Measurements from ENCODE around the gene VPS8. TPM values are rescaled to one million over a fixed set of nuclear protein-coding genes. Genes with fewer than 3 reads are reported as not detected.

The VPS8 gene
- total and polyA plus RNA-seq, 4 donors = 6.8 to 108 (median 38.0) TPM

DNA sequence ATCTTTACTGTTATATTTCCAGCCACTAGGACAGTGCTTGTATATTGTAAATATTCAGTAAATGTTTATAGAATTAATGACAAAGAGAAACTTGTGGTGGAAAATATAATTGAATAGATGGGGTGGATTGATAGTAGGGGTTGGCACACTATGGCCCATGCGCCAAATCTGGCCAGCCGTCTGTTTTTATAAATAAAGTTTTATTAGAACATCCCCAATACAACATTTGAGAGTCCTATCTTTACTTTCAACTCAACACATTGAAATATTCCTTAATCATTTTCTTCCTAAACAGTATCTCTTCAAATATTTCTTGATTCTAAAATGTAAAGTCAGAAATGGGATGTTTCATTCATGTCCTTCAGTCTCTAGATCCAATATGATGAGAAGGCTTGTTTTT lies 45.1 kb downstream of the VPS8 start:
- H3K9me3 ChIP-seq (ENCODE audit: control insufficient read depth, low read length) = no peaks in the 10 kb centered on the region
- H3K4me1 ChIP-seq (ENCODE audit: control insufficient read depth in 1 of 2, insufficient read depth in 2 of 2, low read length in 2 of 2) = no peaks in the 10 kb centered on the region
- WGBS, 2 donors = 96 to 99% methylated on average over 2 of the region's 2 CpGs
- no peak for DNase-seq
- H3K36me3 ChIP-seq (ENCODE audit: control insufficient read depth in 1 of 2, insufficient read depth in 2 of 2, low read length in 1 of 2) = peaks cover 6 to 9% of the 10 kb centered on the region in 2 donors
- no peak overlapping the region for H3K27ac ChIP-seq (ENCODE audit: low read depth in 1 of 2, low read length in 2 of 2)
- intact Hi-C loops (cut with DNase I) = no loop called here
- no peak overlapping the region for H3K4me3 ChIP-seq (ENCODE audit: low read length in 2 of 2)
- H3K27me3 ChIP-seq (ENCODE audit: control insufficient read depth in 1 of 2, insufficient read depth in 2 of 2, low read length in 1 of 2) = no peaks in the 10 kb centered on the region
- no peak for ATAC-seq (ENCODE audit: low FRiP score)

DNA sequence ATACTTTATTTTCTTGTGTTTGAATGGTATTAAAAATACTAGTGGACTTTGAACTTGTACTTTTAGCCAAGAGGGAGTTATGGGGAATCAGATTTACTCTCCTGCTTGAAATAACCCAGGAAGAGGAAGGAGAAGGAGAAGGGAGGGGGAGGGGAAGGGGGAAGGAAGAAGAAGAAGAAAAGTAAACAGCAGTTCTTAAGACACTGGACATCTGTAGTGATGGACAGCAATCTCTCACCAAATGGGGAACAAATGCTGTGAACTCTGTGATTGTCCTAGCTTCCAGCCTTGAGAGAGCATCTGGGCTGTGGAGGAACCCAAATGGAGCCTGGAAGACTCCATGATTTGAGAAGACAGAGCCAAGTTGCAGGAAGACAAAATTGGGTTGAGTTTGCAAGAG lies 52.0 kb downstream of the VPS8 start:
- Histone ChIP-seq H3K36me3 (ENCODE audit: control insufficient read depth in 1 of 2, insufficient read depth in 2 of 2, low read length in 1 of 2) (peaks cover 3 to 4% of the 10 kb centered on the region in 2 donors), H3K4me3 (ENCODE audit: low read length in 2 of 2) (no peak overlapping the region), H3K27me3 (ENCODE audit: control insufficient read depth in 1 of 2, insufficient read depth in 2 of 2, low read length in 1 of 2) (no peaks in the 10 kb centered on the region), H3K27ac (ENCODE audit: low read depth in 1 of 2, low read length in 2 of 2) (no peak overlapping the region), H3K9me3 (ENCODE audit: control insufficient read depth, low read length) (no peaks in the 10 kb centered on the region), H3K4me1 (ENCODE audit: control insufficient read depth in 1 of 2, insufficient read depth in 2 of 2, low read length in 2 of 2) (no peaks in the 10 kb centered on the region)
- ATAC-seq (ENCODE audit: low FRiP score) = no peak
- intact Hi-C loops (cut with DNase I) = no loop called here
- DNase-seq = no peak

GRCh38 chr3:184868477-184868876 lies 56.5 kb downstream of the VPS8 start:
- DNase-seq (no peak), ATAC-seq (ENCODE audit: low FRiP score) (no peak)
- Histone ChIP-seq H3K4me3 (ENCODE audit: low read length in 2 of 2) (no peak overlapping the region), H3K27me3 (ENCODE audit: control insufficient read depth in 1 of 2, insufficient read depth in 2 of 2, low read length in 1 of 2) (no peaks in the 10 kb centered on the region), H3K27ac (ENCODE audit: low read depth in 1 of 2, low read length in 2 of 2) (no peak overlapping the region), H3K4me1 (ENCODE audit: control insufficient read depth in 1 of 2, insufficient read depth in 2 of 2, low read length in 2 of 2) (no peaks in the 10 kb centered on the region), H3K36me3 (ENCODE audit: control insufficient read depth in 1 of 2, insufficient read depth in 2 of 2, low read length in 1 of 2) (peaks cover 3 to 5% of the 10 kb centered on the region in 2 donors), H3K9me3 (ENCODE audit: control insufficient read depth, low read length) (no peaks in the 10 kb centered on the region)
- 67 to 71% methylated on average over 2 of the region's 2 CpGs for WGBS, 2 donors
- intact Hi-C loops (cut with DNase I) = no loop called here

DNA sequence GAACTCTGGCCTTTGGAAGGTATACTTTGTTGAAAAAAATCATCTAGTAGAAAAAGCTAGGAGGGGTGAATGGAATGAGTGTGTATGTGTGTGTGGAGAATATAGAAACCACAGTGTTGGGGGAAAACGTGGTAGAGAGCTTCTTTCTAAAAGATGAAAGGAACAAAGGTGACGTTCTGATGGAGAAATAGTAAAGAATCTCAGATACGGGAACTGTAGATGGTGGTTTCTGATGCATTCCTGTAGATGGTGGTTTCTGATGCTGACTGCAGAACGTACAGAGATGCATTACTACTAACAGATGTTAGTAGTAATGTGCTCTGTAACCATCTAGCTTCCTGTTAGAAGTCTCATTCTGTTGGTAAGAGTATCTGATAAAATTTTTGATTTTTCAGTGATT lies 60.2 kb downstream of the VPS8 start:
- H3K36me3 ChIP-seq (ENCODE audit: control insufficient read depth in 1 of 2, insufficient read depth in 2 of 2, low read length in 1 of 2) = peaks cover 5 to 7% of the 10 kb centered on the region in 2 donors
- intact Hi-C loops (cut with DNase I) = no loop called here
- no peak for ATAC-seq (ENCODE audit: low FRiP score)

GRCh38 chr3:184873141-184873540 lies 61.2 kb downstream of the VPS8 start:
- Histone ChIP-seq H3K36me3 (ENCODE audit: control insufficient read depth in 1 of 2, insufficient read depth in 2 of 2, low read length in 1 of 2) (peaks cover 5 to 7% of the 10 kb centered on the region in 2 donors), H3K9me3 (ENCODE audit: control insufficient read depth, low read length) (no peaks in the 10 kb centered on the region), H3K27ac (ENCODE audit: low read depth in 1 of 2, low read length in 2 of 2) (no peak overlapping the region)

More for the DNA sequence above, 60.2 kb downstream of the VPS8 start:
- 71 to 73% methylated on average over 4 of the region's 4 CpGs for WGBS, 2 donors
- H3K4me3 ChIP-seq (ENCODE audit: low read length in 2 of 2) = no peak overlapping the region
- no peaks in the 10 kb centered on the region for H3K4me1 ChIP-seq (ENCODE audit: control insufficient read depth in 1 of 2, insufficient read depth in 2 of 2, low read length in 2 of 2)
- no peak overlapping the region for H3K27ac ChIP-seq (ENCODE audit: low read depth in 1 of 2, low read length in 2 of 2)
- DNase-seq = no peak
- no peaks in the 10 kb centered on the region for H3K9me3 ChIP-seq (ENCODE audit: control insufficient read depth, low read length)
- no peaks in the 10 kb centered on the region for H3K27me3 ChIP-seq (ENCODE audit: control insufficient read depth in 1 of 2, insufficient read depth in 2 of 2, low read length in 1 of 2)

DNA sequence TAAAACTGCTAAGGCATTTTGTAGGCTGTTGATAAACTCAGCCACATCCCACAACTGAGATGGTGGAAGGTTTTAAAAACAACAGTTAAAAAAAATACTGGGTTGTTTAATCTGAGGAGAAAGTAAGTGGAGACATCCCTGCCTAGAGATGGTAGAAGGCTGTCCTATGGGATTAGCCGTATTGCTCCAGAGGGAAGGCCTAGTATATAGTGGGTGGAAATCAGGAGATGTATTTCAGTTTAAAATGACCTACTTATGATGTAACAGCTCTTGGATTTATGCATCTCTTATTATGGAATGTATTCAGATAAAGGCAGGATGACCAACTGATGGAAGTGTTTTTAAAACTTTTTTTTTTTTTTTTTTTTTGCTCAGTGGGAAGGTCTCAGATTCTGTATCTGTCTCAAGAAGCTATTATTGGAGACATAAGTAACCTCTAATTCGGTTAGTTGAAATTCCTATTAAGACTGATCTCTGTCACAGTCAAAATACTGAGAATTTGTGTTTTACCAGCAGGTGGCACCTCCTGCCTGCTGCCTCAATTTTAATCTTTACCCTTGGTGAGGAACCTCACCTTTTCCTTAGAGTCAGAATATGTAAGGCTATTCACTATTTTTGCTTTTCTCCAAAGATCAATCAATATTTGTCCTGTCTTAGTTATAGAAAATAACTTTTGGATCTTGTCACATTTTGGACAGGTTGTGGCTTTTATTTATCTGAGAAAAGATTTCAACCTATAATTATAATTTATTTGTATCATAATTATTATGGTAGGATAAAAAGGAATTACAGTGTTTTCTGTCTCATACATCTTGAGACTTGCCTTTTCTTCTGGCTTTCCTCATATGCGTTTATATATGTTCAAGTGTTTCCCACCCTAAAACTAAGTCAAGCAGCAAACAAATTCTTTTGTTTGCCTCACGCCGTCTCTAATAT lies 63.0 kb downstream of the VPS8 start:
- Histone ChIP-seq H3K36me3 (ENCODE audit: control insufficient read depth in 1 of 2, insufficient read depth in 2 of 2, low read length in 1 of 2) (peaks cover 2 to 4% of the 10 kb centered on the region in 2 donors), H3K9me3 (ENCODE audit: control insufficient read depth, low read length) (no peaks in the 10 kb centered on the region), H3K4me1 (ENCODE audit: control insufficient read depth in 1 of 2, insufficient read depth in 2 of 2, low read length in 2 of 2) (no peaks in the 10 kb centered on the region), H3K4me3 (ENCODE audit: low read length in 2 of 2) (no peak overlapping the region), H3K27me3 (ENCODE audit: control insufficient read depth in 1 of 2, insufficient read depth in 2 of 2, low read length in 1 of 2) (no peaks in the 10 kb centered on the region), H3K27ac (ENCODE audit: low read depth in 1 of 2, low read length in 2 of 2) (no peak overlapping the region)
- intact Hi-C loops (cut with DNase I) = loop anchor here (5.0 kb wide), 1 partner anchor 302 kb away; no protein-coding TSS in a partner anchor
- no peak for DNase-seq
- 64 to 68% methylated on average over 5 of the region's 5 CpGs for WGBS, 2 donors
- ATAC-seq (ENCODE audit: low FRiP score) = no peak

More at GRCh38 chr3:184873141-184873540, 61.2 kb downstream of the VPS8 start:
- intact Hi-C loops (cut with DNase I) = no loop called here
- H3K4me3 ChIP-seq (ENCODE audit: low read length in 2 of 2) = no peak overlapping the region
- no peaks in the 10 kb centered on the region for H3K4me1 ChIP-seq (ENCODE audit: control insufficient read depth in 1 of 2, insufficient read depth in 2 of 2, low read length in 2 of 2)
- H3K27me3 ChIP-seq (ENCODE audit: control insufficient read depth in 1 of 2, insufficient read depth in 2 of 2, low read length in 1 of 2) = no peaks in the 10 kb centered on the region
- ATAC-seq (ENCODE audit: low FRiP score) (no peak), DNase-seq (no peak)
- WGBS, 2 donors = 82 to 87% methylated on average over 1 of the region's 1 CpG

DNA sequence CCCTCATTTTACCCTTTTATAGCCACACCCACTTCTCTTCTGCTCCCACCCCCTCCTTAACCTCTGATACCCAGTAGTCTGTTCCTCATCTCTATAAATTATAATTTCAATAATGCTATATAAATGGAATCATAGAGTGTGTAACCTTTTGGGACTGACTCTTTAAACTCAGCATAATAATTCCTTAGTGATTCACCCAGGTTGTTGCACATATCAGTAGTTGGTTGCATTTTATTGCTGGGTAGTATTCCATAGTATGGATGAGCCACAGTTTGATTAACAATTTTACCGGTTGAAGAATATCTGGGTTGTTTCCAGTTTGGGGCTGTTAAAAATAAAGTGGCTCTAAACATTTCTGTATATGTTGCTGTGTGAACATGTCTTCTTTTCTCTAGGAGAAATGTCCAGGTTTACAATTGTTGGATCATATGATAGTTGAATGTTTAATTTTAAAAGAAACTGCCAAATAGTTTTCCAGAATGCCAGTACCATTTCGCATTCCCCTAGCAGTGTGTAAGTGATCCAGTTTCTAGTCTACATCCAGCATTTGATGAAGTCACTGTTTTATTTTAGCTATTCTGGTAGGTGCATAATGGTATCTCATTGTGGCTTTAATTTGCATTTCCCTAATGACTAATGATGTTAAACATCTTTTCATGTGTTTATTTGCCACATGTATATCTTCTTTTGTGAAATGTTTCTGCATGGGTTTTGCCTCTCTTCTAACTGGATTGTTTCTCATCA lies 68.5 kb downstream of the VPS8 start:
- Histone ChIP-seq H3K4me3 (ENCODE audit: low read length in 2 of 2) (no peak overlapping the region), H3K27ac (ENCODE audit: low read depth in 1 of 2, low read length in 2 of 2) (no peak overlapping the region), H3K4me1 (ENCODE audit: control insufficient read depth in 1 of 2, insufficient read depth in 2 of 2, low read length in 2 of 2) (no peaks in the 10 kb centered on the region), H3K27me3 (ENCODE audit: control insufficient read depth in 1 of 2, insufficient read depth in 2 of 2, low read length in 1 of 2) (no peaks in the 10 kb centered on the region), H3K9me3 (ENCODE audit: control insufficient read depth, low read length) (no peaks in the 10 kb centered on the region), H3K36me3 (ENCODE audit: control insufficient read depth in 1 of 2, insufficient read depth in 2 of 2, low read length in 1 of 2) (peaks cover 2 to 4% of the 10 kb centered on the region in 2 donors)
- no peak for DNase-seq
- intact Hi-C loops (cut with DNase I) = no loop called here
- WGBS, 2 donors = 45 to 50% methylated on average over 2 of the region's 2 CpGs
- ATAC-seq (ENCODE audit: low FRiP score) = no peak

DNA sequence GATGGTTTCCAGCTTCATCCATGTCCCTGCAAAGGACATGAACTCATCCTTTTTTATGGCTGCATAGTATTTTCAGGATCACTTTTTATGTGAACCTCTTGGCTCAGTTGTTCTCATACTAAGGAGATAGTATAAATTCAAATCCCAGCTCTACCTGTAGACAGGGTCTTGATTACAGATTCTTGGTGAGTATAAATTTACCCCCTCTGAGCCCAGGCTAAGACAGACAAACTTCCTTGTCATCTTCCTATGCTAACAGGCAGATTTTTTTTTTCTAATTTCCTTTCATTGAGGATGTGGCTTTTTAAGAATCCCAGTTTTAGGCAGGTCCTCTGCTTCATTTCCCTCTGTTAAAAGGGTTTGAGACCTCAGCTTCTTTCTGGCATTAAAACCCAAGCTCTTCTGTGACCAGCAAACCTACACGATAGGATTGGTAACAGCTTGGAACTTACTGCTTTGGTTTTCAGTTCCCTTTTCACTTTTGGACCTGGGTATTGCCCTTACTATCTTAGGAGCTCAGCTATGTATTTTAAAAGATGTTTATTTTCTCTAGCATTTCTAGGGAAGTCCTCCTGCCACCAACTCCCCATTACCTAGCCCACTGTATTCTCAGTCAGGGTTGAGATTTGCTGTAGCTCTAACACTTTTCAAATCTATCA lies 72.5 kb downstream of the VPS8 start:
- DNase-seq (no peak), ATAC-seq (ENCODE audit: low FRiP score) (no peak)
- 90 to 91% methylated on average over 1 of the region's 1 CpG for WGBS, 2 donors
- intact Hi-C loops (cut with DNase I) = no loop called here
- H3K9me3 ChIP-seq (ENCODE audit: control insufficient read depth, low read length) = no peaks in the 10 kb centered on the region
- no peak overlapping the region for H3K27ac ChIP-seq (ENCODE audit: low read depth in 1 of 2, low read length in 2 of 2)
- H3K4me1 ChIP-seq (ENCODE audit: control insufficient read depth in 1 of 2, insufficient read depth in 2 of 2, low read length in 2 of 2) = no peaks in the 10 kb centered on the region
- no peaks in the 10 kb centered on the region for H3K27me3 ChIP-seq (ENCODE audit: control insufficient read depth in 1 of 2, insufficient read depth in 2 of 2, low read length in 1 of 2)
- no peak overlapping the region for H3K4me3 ChIP-seq (ENCODE audit: low read length in 2 of 2)
- H3K36me3 ChIP-seq (ENCODE audit: control insufficient read depth in 1 of 2, insufficient read depth in 2 of 2, low read length in 1 of 2) = no peaks in the 10 kb centered on the region
